Erythroblast (primary cell): ENCODE data around the gene STK26.

Experiments
- GATA1 ChIP-seq: IDR thresholded peaks from 2 replicates; pipeline ENCODE4 v1.6.1; 2011; ENCODE audit warnings: low read depth, mild to moderate bottlenecking, control low read depth, low read length, moderate library complexity
- POLR2A ChIP-seq: IDR thresholded peaks from 2 replicates; pipeline ENCODE4 v1.6.1; 2011; ENCODE audit warnings: mild to moderate bottlenecking, low read length

DNA sequence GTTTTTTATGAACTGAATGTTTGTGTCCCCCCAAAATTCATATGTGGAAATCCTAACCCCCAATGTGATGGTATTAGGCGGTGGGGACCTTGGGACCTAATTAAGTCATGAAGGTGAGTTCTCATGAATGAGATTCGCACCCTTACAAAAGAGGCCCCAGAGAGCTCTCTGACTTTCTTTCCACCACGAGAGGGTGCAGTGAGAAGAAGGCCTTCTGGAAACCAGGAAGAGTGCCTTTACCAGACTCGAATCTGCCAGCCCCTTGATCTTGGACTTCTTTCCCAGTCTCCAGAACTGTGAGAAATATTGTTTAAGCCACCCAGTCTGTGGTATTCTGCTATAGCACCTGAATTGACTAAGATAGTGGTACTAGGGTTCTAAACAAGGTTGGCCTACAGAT lies 40.8 kb downstream of the STK26 start:
- no peak for TF ChIP-seq POLR2A
- TF ChIP-seq GATA1 = no peak
